Panc1 (cell line): Measurements from ENCODE around the gene PPP2R1B.

Source experiments
- CTCF ChIP-seq: fragments of 450-650 bp; IDR thresholded peaks from 2 replicates; pipeline ENCODE4 v1.5.1; 2017; ENCODE audit warnings: mild to moderate bottlenecking
- POLR2AphosphoS5 ChIP-seq: IDR thresholded peaks from 2 replicates; pipeline ENCODE4 v1.6.1; 2012; ENCODE audit warnings: mild to moderate bottlenecking, low read depth, low read length, moderate library complexity
- REST ChIP-seq, 2 experiments: IDR thresholded peaks; 2 replicates each; pipeline ENCODE4 v1.6.1; 2011 to 2012; ENCODE audit warnings: low read depth in 2 of 2, control low read depth in 1 of 2, low read length in 1 of 2, mild to moderate bottlenecking in 1 of 2, moderate library complexity in 1 of 2; ENCODE audit not compliant: insufficient read depth in 1 of 2

DNA sequence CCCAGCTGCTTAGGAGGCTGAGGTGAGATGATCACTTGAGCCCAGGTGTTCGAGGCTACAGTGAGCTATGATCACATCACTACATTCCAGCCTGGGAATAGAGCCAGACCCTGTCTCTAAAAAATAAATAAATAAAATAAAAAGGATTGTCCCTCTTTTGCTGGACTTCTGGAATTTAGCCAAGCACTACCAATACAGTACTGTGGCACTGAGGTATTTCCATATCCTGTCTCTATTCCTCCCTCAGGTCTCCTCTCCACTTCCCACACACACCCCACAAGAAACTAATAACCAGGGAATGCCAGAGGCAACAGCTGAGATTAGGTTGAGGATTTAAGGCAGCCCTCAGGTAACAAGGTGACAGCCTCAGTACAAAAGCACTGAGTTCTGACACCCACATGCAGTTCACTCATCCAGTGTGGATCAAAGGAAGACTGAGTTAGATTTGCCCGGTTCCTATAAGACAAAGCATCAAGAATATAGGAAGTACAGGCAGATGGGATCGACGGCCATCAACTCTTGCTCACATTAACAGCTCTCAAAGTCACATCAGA is 4.5 kb upstream of the PPP2R1B start:
- TF ChIP-seq CTCF (no peak), REST (IDR thresholded peaks at IDR 0.05; ENCODE audit: insufficient read depth in 1 of 2, low read depth in 2 of 2, low read length in 1 of 2) (no peak), POLR2AphosphoS5 (no peak)
